T-helper 1 cell treated with Interleukin-12 subunit alpha and Interleukin-12 subunit beta and Interleukin-4 antibody, amounts not matched to agents 30 μg/mL and 1 μg/mL, for 36 hours (primary cell): ENCODE data around the gene LRP2.

ENCODE experiments used
- H3K27ac Mint-ChIP-seq: one replicate; pipeline ENCODE4 v1.8.0; 2021; ENCODE audit warnings: mild to moderate bottlenecking, mixed read lengths
- H3K27me3 Mint-ChIP-seq: one replicate; pipeline ENCODE4 v1.8.0; 2021; ENCODE audit warnings: low read depth, mixed read lengths
- H3K36me3 Mint-ChIP-seq: one replicate; pipeline ENCODE4 v1.8.0; 2021; ENCODE audit warnings: low read depth, mixed read lengths
- H3K4me1 Mint-ChIP-seq: one replicate; pipeline ENCODE4 v1.8.0; 2021; ENCODE audit warnings: low read depth, mixed read lengths
- H3K4me3 Mint-ChIP-seq: one replicate; pipeline ENCODE4 v1.8.0; 2021; ENCODE audit warnings: mild to moderate bottlenecking, moderate library complexity, mixed read lengths
- H3K9me3 Mint-ChIP-seq: one replicate; pipeline ENCODE4 v1.8.0; 2021; ENCODE audit warnings: mixed read lengths

LRP2 gene

DNA sequence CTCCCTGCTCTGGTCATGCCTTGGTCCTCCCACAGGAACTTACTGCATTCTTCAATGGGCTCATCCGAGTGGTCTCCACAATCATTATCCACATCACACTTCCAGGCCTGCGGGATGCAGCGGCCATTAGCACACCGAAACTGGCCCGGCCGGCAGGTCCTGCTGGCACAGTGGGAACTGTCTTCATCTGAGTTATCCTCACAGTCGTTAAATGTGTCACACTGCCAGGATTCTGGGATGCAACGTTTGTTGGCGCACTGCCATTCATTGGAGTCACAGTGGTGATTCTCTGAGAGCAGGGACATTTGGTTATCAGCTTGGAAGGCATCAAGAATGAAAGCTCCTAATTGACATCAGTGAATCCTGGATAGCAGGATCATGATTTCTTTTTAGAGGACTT lies 188.5 kb downstream of the LRP2 start:
- no peak overlapping the region for H3K4me3 Mint-ChIP-seq
- H3K27ac Mint-ChIP-seq: no peak overlapping the region
- no peaks in the 10 kb centered on the region for H3K36me3 Mint-ChIP-seq
- H3K4me1 Mint-ChIP-seq: no peaks in the 10 kb centered on the region
- no peaks in the 10 kb centered on the region for H3K9me3 Mint-ChIP-seq
- H3K27me3 Mint-ChIP-seq: peaks cover 6% of the 10 kb centered on the region

DNA sequence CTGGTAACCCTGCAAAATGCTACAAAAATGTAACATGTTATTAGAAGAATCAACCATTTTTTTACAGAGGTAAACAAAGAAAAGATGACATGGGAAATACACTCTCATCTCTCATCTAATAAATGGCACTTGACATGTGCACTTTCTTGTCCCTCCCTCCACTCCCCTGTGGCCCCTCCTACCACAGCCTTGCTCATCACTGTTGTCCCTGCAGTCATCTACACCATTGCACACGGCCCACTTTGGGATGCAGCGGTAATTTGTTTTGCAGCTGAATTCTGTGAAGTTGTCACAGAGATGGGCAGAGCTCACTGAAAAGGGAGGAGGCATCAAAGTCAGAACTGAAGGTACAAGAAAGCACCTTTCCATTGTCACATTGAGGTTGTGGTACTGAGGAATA lies 189.4 kb downstream of the LRP2 start:
- Mint-ChIP-seq H3K4me3 (no peak overlapping the region), H3K27me3 (peaks cover 6% of the 10 kb centered on the region), H3K36me3 (no peaks in the 10 kb centered on the region), H3K4me1 (no peaks in the 10 kb centered on the region), H3K9me3 (no peaks in the 10 kb centered on the region), H3K27ac (no peak overlapping the region)

DNA sequence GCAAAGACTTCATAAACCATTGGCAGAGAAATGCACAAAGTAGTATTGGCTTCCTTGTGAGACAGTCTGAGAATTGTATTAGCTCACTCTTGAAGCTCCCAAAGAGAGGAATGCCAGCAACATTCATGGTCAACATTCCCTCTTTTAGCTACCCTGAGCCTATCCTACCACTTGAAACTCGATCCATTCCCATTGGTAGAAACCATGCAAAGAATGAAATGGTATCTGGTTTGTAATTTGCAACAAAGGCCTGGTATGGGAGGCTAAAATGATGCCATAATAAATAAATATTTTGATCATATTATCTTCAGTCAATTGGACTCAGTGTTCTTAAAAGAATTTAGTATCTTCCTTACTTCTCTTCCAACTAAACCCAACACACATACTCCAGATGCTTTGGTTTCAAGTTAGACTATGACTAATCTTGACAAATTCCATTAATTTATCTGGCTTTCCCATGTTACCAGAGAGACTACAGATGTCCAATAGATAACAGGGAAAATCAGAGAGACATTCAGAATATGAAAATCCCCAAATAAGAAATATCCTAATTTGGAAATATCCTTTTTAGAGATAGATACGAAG lies 190.1 kb downstream of the LRP2 start:
- Mint-ChIP-seq H3K36me3 (no peaks in the 10 kb centered on the region), H3K27me3 (peaks cover 6% of the 10 kb centered on the region), H3K4me3 (no peak overlapping the region), H3K27ac (no peak overlapping the region), H3K4me1 (no peaks in the 10 kb centered on the region), H3K9me3 (no peaks in the 10 kb centered on the region)

DNA sequence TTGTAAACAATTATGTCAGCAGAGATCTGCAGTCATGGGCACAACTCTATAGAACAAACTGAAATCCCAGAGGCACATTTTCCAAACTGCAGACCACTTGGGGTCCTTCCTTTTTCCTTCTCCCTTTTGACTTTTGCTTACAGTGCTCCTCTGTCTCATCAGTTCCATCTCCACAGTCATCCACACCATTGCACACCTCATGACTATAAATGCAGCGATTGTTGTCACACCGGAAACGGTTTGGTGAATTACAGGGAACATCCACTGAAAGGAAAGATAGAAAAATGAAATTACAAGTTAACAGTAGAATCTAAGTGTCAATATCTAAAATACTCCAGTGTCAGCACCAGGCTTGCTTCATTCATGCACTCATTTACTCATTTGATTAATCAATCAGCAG lies 196.5 kb downstream of the LRP2 start:
- Mint-ChIP-seq H3K27me3 (peaks cover 16% of the 10 kb centered on the region), H3K9me3 (no peaks in the 10 kb centered on the region), H3K4me1 (no peaks in the 10 kb centered on the region), H3K4me3 (no peak overlapping the region), H3K27ac (no peak overlapping the region), H3K36me3 (no peaks in the 10 kb centered on the region)

DNA sequence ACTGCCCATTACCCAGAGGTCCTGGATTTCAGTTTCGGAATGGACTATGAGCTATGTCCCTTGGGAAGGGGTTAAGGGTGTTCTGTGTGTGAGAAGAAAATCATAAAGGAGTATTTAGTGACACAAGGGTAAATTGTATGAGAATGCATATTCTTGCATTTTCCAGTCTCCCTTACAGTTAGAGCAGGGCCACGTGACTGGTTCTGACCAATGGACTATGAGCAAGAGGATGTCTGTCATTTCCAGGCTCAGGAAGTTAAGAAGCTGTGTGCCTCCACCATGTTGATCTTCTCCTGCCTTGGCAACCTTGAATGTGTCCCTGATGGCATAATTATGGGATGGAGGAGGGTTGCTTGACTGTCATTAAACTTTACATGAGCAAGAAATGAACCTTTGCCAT lies 198.0 kb downstream of the LRP2 start:
- H3K27ac Mint-ChIP-seq: no peak overlapping the region
- peaks cover 20% of the 10 kb centered on the region for H3K27me3 Mint-ChIP-seq
- H3K4me1 Mint-ChIP-seq: no peaks in the 10 kb centered on the region
- no peaks in the 10 kb centered on the region for H3K9me3 Mint-ChIP-seq
- H3K4me3 Mint-ChIP-seq: no peak overlapping the region
- no peaks in the 10 kb centered on the region for H3K36me3 Mint-ChIP-seq

DNA sequence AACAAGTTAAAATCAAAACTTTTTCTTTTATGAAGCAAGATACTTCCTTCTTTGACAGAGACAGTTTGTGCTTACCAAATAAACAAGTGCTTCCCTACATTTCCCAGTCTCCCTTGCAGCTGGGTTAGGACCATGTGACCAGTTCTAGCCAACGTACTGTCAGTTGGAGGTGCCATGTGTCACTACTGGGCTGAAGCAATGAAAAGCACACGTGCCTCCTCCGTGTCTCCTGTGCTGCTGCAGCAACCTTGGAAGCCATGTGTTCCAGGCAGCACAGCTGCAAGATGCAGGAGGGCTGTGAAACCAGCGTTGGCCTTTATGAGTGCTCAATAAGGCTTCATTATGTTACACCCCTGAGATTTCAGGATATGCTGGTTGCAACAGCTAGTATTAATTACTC lies 199.7 kb downstream of the LRP2 start:
- H3K4me1 Mint-ChIP-seq: no peaks in the 10 kb centered on the region
- H3K9me3 Mint-ChIP-seq: no peaks in the 10 kb centered on the region
- H3K27me3 Mint-ChIP-seq: peaks cover 24% of the 10 kb centered on the region
- no peak overlapping the region for H3K27ac Mint-ChIP-seq
- no peak overlapping the region for H3K4me3 Mint-ChIP-seq
- no peaks in the 10 kb centered on the region for H3K36me3 Mint-ChIP-seq

DNA sequence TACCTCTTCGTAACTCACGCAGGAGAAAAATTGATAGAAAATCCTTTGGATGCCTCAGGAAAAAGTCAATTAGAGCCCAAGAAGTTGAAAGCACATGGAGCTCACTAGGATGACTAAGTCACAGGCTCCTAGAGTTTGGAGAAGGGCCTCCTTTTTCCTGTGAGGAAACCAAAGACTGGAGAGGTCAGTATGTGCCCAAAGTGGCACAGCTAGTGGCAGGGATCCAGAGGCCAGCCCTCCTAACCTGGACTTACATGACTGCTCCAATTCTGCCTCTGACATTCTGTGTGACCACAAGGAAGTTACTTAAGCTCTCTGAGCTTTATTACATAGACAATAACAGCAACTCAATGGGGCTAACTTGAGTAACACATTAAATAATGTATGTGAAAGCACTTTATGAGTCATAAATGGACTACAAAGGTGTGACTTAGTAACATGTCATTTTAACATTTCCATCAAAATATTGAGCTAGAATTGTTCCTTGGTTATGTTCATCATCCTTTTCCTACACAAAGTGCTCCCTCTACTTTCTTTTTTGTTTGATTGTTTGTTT lies 201.3 kb downstream of the LRP2 start:
- Mint-ChIP-seq H3K27me3 (peaks cover 15% of the 10 kb centered on the region), H3K36me3 (no peaks in the 10 kb centered on the region), H3K27ac (no peak overlapping the region), H3K4me3 (no peak overlapping the region), H3K4me1 (no peaks in the 10 kb centered on the region), H3K9me3 (no peaks in the 10 kb centered on the region)

DNA sequence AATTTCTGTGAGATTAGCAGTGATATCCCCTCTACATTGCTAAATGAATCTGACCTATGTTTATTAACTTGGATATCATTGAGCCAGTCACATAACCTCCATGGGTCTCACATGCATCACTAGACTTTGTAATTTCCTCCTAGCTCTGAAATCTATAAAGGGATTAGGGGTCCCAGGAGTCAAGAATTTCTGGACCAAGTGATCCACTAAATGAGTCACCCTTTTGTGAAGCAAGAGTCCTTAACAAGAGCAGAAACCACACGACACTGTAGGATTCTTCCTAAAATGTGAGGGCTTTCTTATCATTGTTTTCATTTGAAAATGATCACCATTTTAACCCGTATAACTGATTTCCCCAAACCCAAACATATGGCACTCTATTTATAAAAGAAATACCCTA lies 202.6 kb downstream of the LRP2 start:
- H3K27me3 Mint-ChIP-seq: peaks cover 12% of the 10 kb centered on the region

DNA sequence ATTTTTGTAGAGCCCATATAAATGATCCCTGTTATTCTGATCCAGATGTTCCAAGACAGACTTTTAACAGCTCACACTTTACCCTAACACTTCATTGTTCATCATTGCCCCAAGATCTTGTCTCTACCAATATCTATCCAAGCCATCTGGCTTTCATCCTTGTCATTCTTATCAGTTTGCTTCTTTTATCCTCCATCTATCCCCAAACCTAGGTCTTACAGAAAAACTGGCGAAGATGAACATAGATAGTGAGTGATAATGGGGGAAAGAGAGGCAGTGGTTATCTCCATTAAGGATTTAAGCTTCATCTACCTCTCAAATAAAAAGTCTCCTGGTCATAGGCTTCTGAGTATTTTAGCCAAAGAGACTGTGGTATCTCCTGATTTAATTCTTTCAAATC lies 203.5 kb downstream of the LRP2 start:
- Mint-ChIP-seq H3K4me3 (no peak overlapping the region), H3K36me3 (no peaks in the 10 kb centered on the region), H3K27ac (no peak overlapping the region), H3K4me1 (no peaks in the 10 kb centered on the region), H3K9me3 (peaks cover 2% of the 10 kb centered on the region), H3K27me3 (peaks cover 12% of the 10 kb centered on the region)

More for the DNA sequence above, 202.6 kb downstream of the LRP2 start:
- Mint-ChIP-seq H3K27ac (no peak overlapping the region), H3K9me3 (no peaks in the 10 kb centered on the region), H3K36me3 (no peaks in the 10 kb centered on the region), H3K4me3 (no peak overlapping the region), H3K4me1 (no peaks in the 10 kb centered on the region)

DNA sequence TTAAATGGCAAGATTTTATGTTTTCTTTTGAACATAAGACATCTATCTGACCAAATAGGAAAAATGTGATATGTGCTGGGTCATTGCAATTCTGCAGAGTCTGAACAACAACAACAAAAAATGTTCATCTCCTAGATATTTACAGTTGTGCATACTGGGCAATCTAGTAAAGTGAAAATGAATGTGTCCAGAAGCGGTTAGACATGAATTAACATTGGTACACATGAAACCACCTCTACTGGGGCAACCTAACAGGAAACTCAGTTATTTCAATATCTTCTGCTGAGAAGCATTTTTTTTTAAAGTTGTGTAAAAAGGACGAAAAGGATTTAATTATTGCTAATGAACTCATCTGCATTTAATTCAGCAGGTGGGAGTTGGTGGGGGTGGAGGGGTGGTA lies 216.1 kb downstream of the LRP2 start:
- H3K4me3 Mint-ChIP-seq: no peak overlapping the region
- H3K27me3 Mint-ChIP-seq: no peaks in the 10 kb centered on the region
- H3K4me1 Mint-ChIP-seq: no peaks in the 10 kb centered on the region
- no peaks in the 10 kb centered on the region for H3K36me3 Mint-ChIP-seq
- H3K9me3 Mint-ChIP-seq: no peaks in the 10 kb centered on the region
- no peak overlapping the region for H3K27ac Mint-ChIP-seq

DNA sequence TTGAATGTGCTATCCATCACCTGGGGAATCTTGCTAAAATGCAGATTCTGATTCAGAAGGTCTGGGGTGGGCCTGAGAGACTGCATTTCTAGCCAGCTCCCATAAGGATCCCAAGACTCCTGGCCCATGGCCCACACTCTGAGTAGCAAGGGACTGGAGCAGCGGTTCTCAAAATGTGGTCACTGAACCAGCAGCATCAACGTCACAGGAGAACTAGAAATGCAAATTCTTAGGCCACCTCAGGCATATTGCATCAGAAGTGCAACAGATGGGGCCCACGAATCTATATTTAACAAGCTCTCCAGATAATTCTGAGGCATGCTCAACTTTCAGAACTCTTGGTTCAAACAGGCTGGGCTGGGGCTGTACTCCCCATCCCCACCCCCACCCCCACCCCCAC lies 218.3 kb downstream of the LRP2 start:
- Mint-ChIP-seq H3K4me3 (no peak overlapping the region), H3K27ac (no peak overlapping the region), H3K4me1 (no peaks in the 10 kb centered on the region), H3K36me3 (no peaks in the 10 kb centered on the region), H3K9me3 (no peaks in the 10 kb centered on the region), H3K27me3 (peaks cover 3% of the 10 kb centered on the region)

DNA sequence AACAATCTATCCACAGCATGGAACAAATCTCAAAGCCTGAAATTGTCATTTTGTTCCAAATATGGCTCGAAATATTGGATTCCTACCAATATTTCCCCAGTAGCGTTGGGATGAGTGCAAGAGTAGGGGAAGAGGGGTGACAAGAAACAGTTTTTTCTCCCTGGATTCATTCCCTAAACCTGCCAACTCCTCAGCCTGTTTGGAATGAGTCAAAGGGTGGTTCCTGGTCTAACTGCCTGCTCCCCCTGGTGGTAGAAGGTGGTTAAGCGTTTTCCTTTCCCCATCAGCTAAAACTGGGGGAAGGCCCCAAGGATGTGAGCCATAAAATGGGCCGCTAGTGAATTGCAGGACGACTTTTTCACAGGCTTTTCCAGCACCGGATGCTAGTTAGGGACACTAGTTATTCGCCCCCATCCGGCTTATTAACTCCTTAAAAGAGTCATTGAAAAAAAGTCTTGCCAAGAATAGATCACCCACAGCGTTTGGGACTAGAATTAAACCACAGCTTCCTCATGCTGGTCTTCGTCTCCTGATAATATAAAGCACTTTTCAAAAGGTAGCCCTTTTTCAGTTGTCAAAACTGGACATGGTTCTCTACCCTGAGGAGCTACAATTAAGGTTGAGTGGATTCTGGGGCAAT lies 220.5 kb downstream of the LRP2 start:
- Mint-ChIP-seq H3K9me3 (no peaks in the 10 kb centered on the region), H3K27ac (no peak overlapping the region), H3K36me3 (no peaks in the 10 kb centered on the region), H3K4me1 (no peaks in the 10 kb centered on the region), H3K27me3 (peaks cover 3% of the 10 kb centered on the region), H3K4me3 (no peak overlapping the region)

DNA sequence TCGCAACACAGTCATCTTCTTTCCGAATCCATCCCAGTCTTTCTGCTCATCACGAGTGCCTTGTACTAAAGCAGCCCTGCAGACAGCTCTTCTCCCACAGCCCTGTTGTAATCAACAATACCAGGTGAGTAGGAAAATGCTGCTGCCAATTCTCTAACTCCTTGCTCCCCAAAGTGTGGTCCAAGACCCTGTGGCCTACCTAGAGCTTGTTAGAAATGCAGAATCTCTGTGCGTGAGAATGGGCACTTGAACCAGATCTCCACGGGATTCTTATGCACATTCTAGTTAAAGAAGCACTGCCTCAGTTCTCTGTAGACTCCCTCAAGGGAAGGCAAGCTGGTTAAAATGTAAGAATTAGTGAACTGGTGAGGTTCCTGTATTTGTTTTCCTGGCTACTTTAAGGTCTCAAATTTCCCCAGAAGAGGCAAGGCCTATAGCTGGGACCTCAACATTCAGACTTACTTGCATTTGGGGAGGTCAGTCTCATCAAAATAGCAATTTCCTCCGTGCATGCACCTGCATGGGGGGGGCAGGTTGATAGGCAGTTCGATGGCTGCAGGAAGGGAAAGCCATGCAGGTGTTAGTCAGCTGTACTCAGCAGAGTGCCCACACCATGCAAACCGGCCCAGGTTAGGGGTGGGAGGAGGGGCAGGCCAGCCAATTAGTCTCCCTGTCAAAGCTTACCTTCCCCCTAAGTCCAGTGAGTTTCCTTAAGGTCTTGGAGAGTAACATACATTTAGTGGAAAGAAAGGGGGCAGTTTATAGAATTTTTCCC lies 222.2 kb downstream of the LRP2 start:
- no peaks in the 10 kb centered on the region for H3K36me3 Mint-ChIP-seq
- no peak overlapping the region for H3K27ac Mint-ChIP-seq
- no peaks in the 10 kb centered on the region for H3K4me1 Mint-ChIP-seq
- H3K9me3 Mint-ChIP-seq: no peaks in the 10 kb centered on the region
- H3K4me3 Mint-ChIP-seq: no peak overlapping the region
- H3K27me3 Mint-ChIP-seq: peaks cover 3% of the 10 kb centered on the region

DNA sequence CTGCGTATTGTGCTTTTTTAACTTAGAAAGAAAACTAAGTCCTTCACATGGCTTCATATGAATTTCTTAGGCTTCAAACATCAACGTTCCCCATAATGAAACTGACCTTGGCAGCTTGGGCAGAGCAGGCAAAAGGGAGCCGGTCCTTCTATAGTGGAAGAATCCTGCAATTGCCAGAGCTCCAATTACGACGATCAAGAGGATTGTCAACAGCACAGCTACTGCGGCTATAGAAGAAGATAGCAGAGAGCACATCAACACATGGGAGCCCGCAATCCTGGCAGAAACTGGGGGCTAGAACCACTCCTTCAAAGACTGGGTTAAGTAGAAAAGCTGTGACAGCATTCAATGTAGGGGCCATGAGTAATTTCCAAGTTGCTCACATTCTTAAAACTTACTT lies 223.2 kb downstream of the LRP2 start:
- no peaks in the 10 kb centered on the region for H3K9me3 Mint-ChIP-seq
- H3K27ac Mint-ChIP-seq: no peak overlapping the region
- H3K4me1 Mint-ChIP-seq: no peaks in the 10 kb centered on the region
- H3K27me3 Mint-ChIP-seq: peaks cover 3% of the 10 kb centered on the region
- H3K4me3 Mint-ChIP-seq: no peak overlapping the region
- H3K36me3 Mint-ChIP-seq: no peaks in the 10 kb centered on the region

DNA sequence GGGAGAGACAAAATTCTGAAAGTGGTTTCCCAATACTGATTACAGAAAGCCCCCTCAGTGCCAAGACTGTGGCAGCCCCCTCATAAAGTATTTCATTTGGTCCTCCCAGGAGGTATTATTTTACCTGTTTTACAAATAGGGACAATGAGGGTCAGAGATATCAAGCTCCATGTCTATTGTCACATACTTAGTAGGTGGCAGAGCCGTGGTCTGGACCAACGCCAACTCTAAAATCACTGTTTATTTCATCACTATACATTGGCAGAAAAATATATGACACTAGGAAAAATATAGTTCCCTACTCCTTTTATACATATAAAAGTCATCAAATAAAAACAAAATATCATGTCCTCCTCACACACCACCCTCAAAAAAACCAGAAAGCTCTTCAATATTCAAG lies 224.4 kb downstream of the LRP2 start:
- Mint-ChIP-seq H3K4me1 (no peaks in the 10 kb centered on the region), H3K4me3 (no peak overlapping the region), H3K9me3 (no peaks in the 10 kb centered on the region), H3K36me3 (no peaks in the 10 kb centered on the region), H3K27me3 (peaks cover 3% of the 10 kb centered on the region), H3K27ac (no peak overlapping the region)
